Measurements from ENCODE around the gene HIVEP3.

GRCh38 chr1:41799723-41800122 lies 119.0 kb downstream of the HIVEP3 start:
- TF ChIP-seq POLR2A (IDR thresholded peaks at IDR 0.05; ENCODE audit: low read length) (no peak), GATA1 (IDR thresholded peaks at IDR 0.05; ENCODE audit: low read depth, low read length) (no peak)

Data from erythroblast (primary cell).